GM19043 (cell line): ENCODE data around the gene CARF.

Experiments
- ATAC-seq: cut with Tn5 transposase; IDR thresholded peaks from one replicate; pipeline ENCODE4 v1.9.1; 2021; ENCODE audit warnings: low read depth; ENCODE audit not compliant: unreplicated experiment

The CARF gene

DNA sequence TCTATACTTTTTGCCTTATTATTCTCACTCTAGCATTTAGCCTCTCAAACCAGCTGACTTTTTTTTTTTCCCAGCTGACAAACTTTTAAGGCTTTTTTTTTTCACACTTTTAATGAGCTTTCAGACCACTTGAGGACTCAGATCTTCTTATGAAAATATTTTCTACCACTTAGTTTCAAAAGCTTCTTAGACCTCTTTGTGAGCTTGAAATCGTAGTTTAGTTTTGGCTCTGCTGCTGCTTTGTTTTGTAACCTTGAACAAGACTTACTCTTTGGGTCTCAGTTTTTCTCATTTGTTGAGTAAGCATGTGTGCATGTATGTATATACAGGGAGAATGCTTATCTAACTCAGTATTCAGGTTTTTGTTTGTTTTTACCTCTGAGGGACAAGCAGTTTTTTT is 106.1 kb downstream of the CARF start:
- no peak for ATAC-seq

DNA sequence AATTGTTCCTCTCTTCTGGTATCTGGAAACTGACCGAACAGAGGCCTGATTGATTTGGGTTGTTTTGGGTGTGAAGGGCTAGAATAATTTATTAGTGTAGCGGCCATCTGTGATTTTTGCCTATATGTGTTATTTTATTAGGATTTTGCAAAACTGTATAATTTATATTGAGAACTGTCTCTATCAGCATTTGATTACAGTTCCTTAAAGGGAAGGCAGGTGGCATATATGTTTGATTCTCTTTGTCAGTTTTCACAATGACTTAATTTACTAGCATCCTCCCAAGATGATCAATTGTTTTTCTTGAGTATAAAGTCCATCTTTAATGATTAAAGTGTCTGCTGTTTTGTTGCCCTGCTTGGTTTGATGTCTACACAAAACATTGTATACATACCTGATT is 107.1 kb downstream of the CARF start:
- no peak for ATAC-seq

DNA sequence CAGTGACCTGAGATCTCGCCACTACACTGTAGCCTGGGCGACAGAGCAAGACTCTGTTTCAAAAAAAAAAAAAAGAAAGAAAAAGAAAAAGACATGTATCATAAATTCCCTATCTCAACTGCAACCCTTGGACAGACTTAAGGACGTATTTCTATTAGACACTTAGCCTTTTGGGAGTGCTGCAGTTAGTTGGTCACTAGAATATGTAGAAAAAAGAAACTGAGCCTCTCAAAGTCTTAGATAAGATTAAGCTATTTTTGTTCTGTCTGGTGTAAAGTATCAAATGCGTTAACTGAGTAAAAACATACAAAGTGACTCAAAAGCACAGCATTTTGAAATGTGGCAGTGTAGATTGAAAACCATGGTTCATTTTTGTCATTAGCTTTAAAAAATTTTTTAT is 109.9 kb downstream of the CARF start:
- ATAC-seq = no peak

DNA sequence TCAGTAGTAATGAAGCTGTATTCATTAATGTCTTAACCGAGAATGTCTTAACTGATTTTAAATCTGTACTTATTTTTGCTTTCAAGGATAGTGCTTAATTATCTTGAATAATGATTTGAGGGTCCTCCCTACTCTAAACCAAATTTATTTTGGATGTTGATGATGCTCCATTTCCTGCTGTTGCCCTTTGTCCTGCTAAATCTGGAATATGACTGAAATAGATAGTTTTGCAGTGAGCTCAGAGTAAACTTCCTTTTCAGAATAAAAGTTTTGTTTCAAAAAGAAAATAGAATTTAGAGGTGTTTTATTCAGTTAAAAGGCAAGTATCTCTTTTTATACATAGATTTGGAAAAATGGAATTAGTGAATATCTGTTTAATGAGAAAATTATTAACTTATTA is 110.7 kb downstream of the CARF start:
- no peak for ATAC-seq

DNA sequence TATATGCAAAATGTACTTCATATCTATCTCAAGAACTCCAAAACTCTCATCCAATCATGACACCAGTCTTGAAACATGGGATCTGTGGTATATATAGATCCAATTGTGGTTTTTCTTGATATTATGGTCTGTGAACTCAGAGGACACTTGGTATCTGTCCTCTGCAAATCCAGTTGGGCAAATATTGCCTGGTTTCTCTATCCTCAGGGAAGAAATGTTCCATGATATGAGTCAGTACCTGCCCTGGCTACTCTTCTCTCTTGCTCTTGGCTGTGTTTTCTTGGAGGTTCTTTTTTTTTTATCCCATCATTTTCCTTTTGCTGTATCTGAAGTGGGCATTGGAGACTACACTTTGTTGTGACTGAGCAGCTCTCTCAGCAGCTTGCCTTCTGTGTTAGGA is 113.5 kb downstream of the CARF start:
- ATAC-seq = no peak

DNA sequence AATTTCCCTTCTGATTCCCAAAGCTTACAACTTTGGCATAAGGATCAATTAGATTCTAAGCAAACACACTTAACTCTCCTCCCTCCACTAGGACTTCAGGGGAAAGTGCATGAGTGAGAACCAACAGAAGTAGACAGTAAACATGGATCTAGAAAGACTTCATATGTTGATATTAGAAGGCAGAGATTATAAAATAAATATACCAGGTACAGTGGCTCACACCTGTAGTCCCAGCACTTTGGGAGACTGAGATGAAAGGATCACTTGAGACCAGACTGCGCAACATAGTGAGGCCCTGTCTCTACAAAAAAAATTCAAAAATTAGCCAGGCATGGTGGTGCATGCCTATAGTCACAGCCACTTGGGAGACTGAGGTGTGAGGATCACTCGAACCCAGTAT is 118.5 kb downstream of the CARF start:
- no peak for ATAC-seq

DNA sequence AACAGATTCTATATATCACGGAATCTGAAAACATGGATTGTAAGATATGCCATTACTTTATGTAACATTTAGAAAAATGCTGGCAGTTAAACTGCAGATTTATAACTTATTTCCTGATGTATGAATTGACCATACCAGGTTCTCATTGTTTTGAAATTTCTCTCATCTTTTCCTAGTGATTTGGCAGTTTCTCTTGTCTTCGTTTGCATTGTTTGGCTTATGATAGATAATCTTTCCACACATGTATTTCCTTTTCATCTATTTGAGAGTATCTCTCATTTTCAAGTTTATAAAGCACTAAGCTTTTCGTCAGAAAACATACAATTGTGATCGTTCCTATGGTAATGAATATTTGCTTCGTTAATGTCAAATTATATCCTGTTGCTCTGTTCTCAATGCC is 118.9 kb downstream of the CARF start:
- no peak for ATAC-seq

DNA sequence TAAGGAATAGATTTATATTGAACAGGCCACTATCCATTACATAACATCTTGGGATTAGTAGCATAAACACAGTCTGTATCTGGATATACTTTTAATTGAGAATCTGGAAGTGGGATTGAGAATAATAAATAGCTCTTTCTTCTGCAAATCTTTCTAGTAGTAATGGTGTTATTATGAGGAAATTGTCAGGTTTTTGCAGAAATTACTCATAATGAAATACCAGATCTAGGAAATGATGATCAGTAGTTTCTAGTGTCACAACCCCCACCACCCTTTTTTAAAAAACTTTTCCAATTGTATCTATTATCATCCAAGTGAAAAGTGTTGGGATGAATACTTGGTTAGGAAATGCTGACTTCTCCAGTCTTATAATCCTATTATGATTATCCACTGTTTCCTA is 121.3 kb downstream of the CARF start:
- no peak for ATAC-seq

DNA sequence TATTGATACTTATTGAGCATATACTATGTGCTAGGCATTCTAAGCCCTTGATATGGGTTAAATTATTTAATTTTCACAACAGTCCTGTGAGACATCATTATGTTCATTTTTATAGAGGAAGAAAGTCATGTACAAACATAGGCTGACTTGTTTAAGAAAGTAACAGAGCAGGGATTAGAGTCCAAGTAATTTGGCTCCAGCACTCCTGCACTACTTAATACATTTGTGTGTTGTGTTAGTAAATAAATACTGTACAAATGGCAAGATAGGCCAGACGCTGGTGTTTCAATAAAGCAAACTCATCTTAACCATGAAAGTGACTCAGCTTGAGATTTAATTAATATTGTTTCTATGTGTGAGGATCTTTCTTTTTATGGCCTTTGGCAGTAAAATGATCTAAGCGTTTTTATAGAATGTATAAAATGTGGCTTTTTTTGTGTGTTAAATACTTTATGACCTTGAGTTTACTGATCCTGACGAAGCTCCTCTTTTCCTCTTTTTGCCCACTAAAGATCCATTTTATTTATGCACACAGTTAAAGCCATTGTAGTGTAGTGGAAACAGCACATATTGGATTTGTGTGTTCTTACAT is 123.9 kb downstream of the CARF start:
- no peak for ATAC-seq
